NCI-H1092 (cell line): Measurements from ENCODE around the gene PLXNC1.

Experiments
- DNase-seq: peaks from one replicate; lab custom pipeline; 2025; lab: John Stamatoyannopoulos, UW

PLXNC1 gene

GRCh38 chr12:94239332-94239993 lies 91.1 kb downstream of the PLXNC1 start:
- DNase-seq, result no peak

GRCh38 chr12:94240171-94240570 lies 91.8 kb downstream of the PLXNC1 start:
- DNase-seq, result no peak

DNA sequence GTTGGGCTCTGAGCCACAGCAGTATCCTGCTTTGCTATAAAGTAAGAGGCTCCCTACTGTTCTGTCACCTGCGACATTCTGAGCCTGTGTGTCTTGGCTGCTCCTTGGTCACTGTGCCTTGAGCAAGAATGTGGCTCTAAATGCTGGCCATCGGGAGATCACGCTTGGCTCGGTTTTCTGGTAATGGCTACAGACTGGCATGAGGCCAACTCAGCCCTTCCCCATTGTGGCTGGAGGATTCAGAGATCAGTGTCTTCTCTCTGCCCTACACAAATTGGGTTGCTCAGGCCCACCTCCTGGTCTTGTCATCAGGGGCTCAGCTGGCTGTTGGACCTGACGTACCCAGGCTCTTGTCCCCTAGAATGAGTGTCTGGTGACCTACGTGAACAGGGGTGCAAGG lies 94.5 kb downstream of the PLXNC1 start:
- no peak for DNase-seq

DNA sequence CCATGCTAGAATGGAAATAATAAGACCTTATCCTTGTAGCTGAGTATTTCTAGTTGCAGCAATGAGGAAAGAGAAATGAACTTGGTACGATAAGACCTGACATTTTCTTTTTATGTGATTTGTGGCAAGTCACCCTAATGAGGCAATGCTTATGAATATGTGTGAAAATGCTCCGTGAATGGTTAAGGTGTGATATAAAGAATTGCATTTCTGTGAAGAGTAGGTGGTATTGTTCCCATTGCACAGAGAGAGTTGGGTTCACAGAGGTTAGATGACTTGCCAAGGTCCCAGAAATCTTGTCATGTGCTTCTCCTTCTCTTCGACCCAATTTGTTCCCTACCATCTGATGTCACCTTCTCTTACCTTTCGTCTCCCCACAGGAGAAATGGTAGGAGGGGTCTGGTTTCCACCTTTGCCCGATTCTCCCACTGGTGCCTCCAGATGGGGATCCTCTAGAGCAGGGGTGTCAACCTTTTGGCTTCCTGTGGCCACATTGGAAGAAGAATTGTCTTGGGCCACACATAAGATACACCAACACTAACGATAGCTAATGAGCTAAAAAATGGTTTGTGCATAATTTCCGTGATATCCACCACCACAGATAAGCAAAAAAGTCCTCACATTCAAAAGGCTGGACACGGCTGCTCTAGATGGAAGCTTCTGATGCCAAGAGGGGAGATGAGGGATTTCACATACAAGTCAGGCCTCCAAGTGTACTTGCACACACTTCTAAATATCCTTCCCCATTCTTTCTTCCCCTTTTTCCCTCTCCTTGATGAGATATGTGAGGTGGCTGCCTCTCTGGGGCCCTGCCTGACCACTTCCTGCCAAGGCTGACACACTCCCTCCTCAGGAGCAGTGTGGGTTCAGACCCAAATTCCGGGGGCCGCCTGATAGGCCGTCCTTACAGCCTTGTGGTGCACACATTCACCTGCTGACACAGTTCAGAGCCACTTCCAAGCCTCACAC lies 96.1 kb downstream of the PLXNC1 start:
- DNase-seq, result no peak

DNA sequence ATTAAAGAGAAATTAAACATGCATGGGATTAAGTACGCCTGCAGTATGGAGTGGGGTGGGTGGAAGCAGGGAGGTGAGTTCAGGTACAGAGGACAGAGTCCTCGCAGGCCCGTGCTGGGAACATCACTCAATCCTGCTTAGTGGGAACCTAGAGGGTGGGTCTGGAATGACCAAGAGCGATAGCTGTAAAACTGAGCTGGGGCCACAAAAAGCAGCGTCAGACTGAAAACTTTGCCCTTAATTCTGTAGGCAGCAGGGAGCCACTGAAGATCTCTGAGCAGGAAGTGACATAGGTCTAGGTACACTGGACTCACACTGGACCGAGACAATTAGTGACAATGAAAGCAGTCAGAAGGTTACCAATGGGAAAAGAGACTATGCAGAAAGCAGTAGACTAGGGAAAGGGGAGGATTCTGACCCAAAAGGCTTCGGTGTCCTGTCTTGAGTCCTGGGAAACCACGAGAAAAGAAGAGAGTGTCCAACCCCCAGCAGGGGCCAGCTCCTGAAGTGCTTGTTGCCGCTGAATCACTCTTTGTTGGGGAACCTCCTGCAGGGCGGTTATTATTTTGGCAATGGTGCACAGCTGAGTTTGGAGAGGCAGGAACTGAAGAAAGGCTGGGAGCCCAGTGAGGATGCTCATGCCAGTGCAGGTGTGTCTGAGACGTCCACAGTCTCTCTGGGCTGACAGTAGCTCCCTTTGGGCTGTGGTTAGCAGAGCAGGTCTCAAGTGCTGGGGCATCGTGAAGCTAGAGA lies 97.4 kb downstream of the PLXNC1 start:
- no peak for DNase-seq

DNA sequence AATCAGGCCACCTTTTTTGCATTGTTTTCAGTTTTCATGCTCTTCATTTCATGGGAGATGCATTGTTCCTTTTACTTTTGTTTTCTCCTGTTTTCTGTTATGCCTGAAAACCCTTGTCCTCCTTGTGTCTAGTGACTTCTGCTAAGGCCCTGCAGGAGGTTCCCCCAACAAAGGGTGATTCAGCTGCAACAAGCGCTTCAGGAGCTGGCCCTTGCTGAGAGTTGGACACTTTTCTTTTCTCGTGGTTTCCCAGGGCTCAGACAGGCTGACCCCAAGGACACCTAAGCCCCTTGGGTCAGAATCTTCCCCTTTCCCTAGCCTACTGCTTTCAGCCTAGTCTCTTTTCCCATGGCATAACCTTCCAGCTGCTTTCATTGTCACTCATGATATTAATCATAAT lies 98.9 kb downstream of the PLXNC1 start:
- DNase-seq, result no peak

GRCh38 chr12:94248582-94248981 lies 100.2 kb downstream of the PLXNC1 start:
- DNase-seq, result no peak

- no peak for DNase-seq
Observed at GRCh38 chr12:94250130-94250529, 101.8 kb downstream of the PLXNC1 start.

DNA sequence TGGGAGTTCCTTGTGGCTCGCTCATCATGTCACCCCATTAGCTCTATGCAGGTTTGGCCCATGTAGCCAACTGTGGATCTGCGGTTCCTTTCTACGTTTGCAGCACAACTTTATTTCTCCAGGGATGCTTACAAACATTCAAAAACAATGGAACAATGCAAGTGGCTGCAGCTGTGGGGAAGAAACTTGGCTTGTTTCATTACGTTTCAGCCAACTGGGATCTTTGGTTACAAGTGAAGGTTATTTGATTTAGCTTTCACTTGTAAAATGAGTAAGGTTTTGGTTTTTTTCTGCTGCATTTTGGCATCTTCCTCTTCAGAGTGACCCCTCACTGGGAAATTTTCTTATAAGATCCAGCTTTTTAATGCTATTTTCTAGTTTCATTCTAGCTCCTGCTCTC lies 105.9 kb downstream of the PLXNC1 start:
- no peak for DNase-seq

- DNase-seq, result no peak
Observed at GRCh38 chr12:94255006-94255405, 106.6 kb downstream of the PLXNC1 start.

DNA sequence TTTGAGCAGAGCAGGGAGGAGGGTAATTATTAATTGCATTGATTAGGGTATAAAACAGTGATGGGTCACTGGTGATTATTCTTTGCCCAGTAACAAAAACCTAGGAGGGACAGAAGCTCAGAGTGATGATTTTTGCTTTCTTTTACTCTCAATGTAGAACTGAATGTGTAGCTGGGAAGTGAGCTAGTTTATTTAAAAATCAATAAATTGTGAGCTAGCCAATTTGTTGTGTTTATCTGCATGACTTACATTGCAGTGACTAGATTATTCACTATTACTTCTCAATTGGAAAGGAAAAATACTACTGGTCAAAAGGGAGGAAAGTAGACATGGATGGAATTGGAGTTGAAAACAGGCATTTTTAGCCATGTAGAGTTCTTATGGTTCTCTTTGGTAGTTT lies 107.1 kb downstream of the PLXNC1 start:
- no peak for DNase-seq

GRCh38 chr12:94258593-94258992 lies 110.2 kb downstream of the PLXNC1 start:
- DNase-seq, result no peak

- DNase-seq, result no peak
Observed at GRCh38 chr12:94260017-94260416, 111.6 kb downstream of the PLXNC1 start.

GRCh38 chr12:94260717-94261116 lies 112.3 kb downstream of the PLXNC1 start:
- no peak for DNase-seq

DNA sequence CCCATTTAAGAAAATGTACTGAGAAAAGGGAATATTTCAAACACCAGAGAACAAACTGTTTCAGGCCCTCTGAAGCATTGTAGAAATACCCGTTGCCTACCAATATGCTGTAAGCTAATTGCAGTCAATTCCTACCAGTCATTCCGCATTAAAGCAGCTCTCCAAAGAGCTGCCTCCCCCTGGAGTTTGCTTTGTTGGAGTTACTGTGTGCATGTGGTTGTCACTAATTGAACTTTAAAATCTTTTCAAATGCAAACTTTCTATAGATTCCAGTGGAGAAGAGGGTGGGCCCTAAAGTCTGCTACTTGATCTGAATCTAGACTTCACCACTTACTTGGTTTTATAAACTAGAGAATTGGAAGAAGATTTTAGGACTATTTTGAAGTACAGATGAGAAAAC lies 112.7 kb downstream of the PLXNC1 start:
- no peak for DNase-seq

DNA sequence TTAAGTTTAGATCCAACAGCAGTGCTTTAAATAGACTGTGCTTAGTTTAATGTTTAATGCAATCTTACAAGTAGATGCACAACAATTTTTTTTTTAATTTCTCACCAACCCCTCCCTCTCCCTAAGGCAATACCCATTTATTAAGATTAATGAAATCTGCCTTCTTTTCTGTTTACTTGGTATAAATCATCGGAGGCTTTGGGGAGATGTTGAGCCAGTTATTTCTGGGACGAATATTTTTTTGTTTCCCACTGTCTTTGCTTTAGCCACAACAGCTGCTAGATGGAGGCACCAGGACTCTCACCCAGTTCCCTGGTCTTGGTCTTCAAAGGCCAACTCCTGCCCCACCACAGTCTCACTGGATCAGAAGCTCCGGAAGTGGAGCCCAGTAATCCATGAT lies 113.4 kb downstream of the PLXNC1 start:
- DNase-seq, result no peak

GRCh38 chr12:94262228-94263010 lies 114.0 kb downstream of the PLXNC1 start:
- no peak for DNase-seq

GRCh38 chr12:94263011-94263811 lies 114.8 kb downstream of the PLXNC1 start:
- no peak for DNase-seq

DNA sequence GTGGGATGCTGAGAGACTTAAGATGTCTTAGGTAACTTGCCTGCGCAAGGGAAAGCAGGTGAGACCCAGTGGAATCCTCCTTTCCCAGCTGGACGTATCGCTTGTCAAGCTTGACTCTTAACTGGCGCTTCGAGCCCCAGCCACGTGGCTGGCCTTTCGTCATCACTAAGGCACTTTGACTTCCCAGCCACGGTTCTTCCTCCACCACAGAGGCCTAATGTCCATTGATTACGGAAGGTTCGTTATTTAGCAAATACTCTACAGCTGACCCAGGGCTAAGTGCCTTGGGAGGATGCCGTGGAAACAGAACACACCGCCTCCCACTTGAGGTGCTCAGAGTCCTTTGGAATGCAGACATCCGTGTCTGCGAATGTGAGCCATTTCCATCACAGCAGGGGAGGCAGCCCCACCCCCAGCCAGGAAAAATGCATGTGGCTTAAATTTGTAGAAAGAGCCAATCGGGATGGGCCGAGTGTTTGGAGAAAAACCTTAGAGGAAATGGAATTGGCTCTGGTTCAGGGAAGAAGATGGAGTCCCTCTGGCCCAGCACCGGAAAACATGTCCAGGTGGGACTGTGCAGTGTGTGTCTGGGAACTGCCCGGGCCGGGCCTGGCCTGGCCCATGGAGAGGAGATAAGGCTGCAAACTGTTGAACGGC lies 115.7 kb downstream of the PLXNC1 start:
- no peak for DNase-seq

GRCh38 chr12:94264736-94265485 lies 116.5 kb downstream of the PLXNC1 start:
- no peak for DNase-seq
